HG02798 (cell line): Measurements from ENCODE around the gene KRT74.

Experiments used
- ATAC-seq: cut with Tn5 transposase; IDR thresholded peaks from one replicate; pipeline ENCODE4 v1.9.1; 2021; ENCODE audit warnings: mild to moderate bottlenecking; ENCODE audit not compliant: unreplicated experiment, poor library complexity

KRT74 gene

GRCh38 chr12:52524898-52525591 is 48.6 kb downstream of the KRT74 start:
- ATAC-seq: no peak

- no peak for ATAC-seq
These were observed 49.3 kb downstream of the KRT74 start for GRCh38 chr12:52524241-52524897.

- no peak for ATAC-seq
These were observed 49.8 kb downstream of the KRT74 start for GRCh38 chr12:52523824-52524223.

DNA sequence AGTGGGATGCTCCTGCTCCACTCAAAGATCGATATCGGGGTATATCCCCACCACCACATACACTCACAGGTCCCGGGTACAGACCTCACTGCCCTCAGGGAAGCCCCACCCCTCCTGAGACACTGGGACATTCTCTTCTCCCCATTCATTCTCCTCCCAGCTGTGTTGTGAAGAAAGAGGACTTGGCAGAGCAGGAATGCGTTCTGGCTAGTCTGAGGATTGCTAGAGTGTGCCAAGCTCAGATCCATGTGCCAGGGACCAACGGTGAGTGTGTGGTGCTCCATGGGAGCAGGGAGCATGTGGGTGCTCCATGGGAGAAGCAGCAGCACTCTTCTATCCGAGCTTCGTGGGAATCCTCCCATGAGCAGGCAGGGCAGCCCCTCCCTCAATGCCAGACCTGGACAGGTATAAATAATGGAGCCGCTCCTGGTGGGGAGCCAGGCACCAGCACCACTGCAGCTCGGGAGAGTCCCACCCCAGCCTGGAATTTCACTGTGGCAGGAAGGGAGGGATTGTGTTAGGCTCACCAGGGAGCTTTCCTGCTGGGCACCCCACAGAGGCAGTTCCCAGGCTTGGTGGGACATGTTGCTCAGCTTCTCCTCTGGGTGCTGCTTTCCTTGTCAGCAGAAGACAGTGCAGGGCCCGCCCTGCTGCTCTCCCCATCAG is 51.2 kb downstream of the KRT74 start:
- no peak for ATAC-seq

GRCh38 chr12:52521568-52522266 is 51.9 kb downstream of the KRT74 start:
- no peak for ATAC-seq

DNA sequence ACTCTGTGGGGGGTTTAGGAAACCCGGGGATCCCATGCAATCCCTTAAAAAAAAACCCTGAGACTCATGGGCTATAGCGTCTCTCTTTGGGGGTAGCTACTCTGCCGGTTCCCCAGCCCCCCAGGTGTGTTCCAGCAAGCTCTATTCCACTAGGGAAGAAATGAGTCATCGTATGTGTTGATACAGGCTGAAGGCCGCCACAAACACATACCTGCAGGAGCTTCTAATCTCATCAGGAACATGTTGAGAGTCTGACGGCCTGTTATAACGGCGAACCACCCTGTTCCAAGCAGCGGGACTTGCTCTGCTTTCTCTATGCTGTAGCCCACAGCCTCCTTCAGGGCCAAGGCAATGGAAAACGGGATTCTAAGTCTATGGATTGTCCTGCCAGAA is 52.5 kb downstream of the KRT74 start:
- ATAC-seq: no peak

DNA sequence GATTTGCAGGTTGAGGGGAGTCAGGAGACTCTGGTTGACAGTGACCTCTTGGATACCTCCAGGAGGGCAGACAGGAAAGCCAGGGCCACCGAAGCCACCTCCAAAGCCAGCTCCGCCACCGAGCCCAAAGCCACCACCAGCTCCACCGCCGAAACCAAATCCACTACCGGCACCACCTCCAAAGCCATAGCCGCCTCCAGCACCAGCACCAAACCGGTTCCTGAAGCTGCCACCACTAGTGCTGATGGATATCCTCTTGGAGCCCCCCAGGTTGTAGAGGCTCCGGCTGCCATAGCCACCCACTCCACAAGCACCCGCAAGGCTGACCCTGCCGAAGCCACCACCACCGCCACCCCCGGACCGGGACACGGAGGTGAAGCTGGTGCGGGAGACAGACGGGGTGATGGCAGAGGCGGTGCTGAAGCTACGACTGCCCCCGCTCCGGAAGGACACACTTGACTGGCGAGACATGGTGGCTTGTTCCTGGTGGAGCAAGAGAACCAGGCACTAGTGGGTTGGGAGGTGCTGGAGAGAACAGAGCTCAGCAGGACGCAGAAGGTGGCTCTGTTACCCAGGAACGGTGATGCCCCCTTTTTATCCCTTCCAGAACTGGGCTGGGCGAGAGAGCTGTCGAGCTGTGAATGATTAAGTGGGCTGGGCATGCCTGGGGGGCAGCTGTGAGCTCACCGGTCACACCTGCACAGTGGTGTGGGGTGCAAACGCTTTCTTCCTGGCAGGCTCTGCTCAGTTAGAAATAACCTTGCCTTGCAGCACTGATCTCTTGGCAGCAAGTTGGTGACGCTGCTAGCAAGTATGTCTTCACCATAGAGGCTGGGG is 53.6 kb downstream of the KRT74 start, which contains the start of gene KRT5:
TSS of gene KRT5 (minus strand) at position 569 of the 837 bp plus-strand sequence. CDS start at position 471, 98 bp downstream.
- no peak for ATAC-seq

DNA sequence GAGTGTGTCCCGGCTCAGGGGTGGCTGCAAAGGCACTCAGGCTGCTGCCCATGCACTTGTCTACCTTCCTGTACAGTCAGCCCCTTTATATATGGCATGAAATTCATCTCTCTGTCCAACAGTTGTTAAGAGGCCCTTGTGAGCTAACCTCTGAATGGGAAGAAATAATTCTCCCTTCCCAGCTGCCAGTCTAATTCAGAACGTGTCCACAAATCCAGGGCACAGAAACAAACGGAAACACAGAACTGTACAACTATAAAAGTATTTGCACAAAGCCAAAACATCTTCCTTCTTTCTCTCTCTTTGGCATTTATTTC is 54.3 kb downstream of the KRT74 start:
- no peak for ATAC-seq

DNA sequence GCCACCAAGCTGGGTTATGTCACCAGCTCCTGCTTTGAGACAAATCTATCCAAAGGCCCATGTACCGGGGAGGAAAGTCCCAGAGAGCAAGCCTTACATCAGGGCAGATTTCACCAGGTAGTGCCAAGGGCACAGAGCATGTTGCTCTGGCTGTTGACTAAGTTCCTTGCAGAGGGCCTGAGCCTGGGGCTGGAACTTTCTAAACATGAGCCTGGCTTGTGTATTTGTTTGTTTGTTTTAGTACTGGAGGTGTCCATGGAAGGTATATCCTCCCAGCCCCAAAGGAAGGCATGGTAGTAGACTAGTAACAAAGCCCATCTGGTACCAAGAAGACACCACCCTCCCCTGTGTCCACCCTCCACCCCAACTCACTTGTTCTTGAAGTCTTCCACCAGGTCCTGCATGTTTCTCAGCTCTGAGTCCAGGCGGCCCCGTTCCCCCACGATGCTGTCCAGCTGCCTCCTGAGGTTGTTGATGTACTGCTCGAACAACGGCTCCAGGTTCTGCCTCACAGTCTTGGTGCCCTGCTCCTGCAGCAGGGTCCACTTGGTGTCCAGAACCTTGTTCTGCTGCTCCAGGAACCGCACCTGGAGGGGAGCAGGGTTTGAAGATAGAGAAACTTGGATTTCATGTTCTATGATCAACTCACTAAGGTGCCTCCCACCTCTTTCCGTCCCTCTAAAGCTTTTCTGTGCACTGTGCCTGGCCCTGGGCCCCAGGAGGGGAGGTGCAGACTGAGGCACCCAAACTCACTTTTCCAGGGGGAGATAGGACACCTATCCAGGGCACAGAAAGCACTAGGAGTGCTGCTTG is 54.9 kb downstream of the KRT74 start:
- no peak for ATAC-seq

- ATAC-seq: no peak
These were observed 55.8 kb downstream of the KRT74 start for GRCh38 chr12:52517888-52518287.

DNA sequence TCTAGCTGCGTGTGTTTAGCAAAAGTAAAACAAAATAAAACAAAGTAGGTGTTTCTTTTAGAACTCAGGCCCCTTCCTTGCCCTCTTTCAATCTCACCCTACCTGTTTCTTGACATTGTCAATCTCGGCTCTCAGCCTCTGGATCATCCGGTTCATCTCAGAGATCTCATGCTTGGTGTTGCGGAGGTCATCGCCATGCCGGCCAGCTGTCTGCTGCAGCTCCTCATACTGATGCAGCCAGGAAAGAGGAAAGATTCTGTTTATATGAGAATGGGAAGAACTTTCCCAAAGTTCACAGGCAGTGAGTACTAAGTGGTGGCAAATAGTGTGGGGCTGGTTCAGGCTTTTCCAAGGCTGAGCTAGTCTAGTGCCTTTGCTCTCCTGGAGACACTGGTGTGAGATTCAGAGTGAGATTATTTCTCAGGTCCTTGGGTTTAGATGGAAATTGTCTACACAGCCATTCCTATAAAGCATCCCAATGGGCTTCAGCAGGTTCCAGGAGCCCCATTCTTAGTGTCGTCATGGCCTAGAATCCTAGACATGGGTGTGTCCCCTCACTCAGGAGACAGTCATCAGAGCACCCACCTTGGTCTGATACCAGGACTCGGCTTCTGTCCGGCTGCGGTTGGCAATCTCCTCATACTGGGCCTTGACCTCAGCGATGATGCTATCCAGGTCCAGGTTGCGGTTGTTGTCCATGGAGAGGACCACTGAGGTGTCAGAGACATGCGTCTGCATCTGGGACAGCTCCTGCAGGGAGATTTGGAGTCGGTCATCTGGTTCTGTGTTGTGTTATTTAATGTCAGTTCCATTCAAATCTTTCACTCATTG is 56.4 kb downstream of the KRT74 start:
- no peak for ATAC-seq

- ATAC-seq: no peak
These were observed 57.5 kb downstream of the KRT74 start for GRCh38 chr12:52515927-52516831.
